Neural cell (in vitro differentiated cells): ENCODE data around the gene ADAMTSL2. TPM values are rescaled to one million over a fixed set of nuclear protein-coding genes. Genes with fewer than 3 reads are reported as not detected.

Experiments used
- H2AFZ ChIP-seq: fragments of 200-600, 300-800 bp; sonication (generic), shearing (Covaris generic); 2 replicates; pipeline ENCODE4 v1.6.0; 2014; ENCODE audit warnings: low read depth, mild to moderate bottlenecking, antibody characterized with exemption, low read length, moderate library complexity
- H3F3A ChIP-seq: fragments of 200-600 bp; shearing (Covaris generic); 2 replicates; pipeline ENCODE4 v1.6.1; 2016; ENCODE audit warnings: mild to moderate bottlenecking, moderate library complexity, mixed read lengths, antibody characterized with exemption, low read length; ENCODE audit not compliant: insufficient read depth, poor library complexity, severe bottlenecking
- H3K27ac ChIP-seq: fragments of 200-600, 300-800 bp; sonication (generic), shearing (Covaris generic); 2 replicates; pipeline ENCODE4 v1.5.1; 2014; ENCODE audit warnings: mild to moderate bottlenecking, low read length, moderate library complexity
- H3K27me3 ChIP-seq: fragments of 300-800, 200-600 bp; sonication (generic), shearing (Covaris generic); 2 replicates; pipeline ENCODE4 v1.6.0; 2014; ENCODE audit warnings: mild to moderate bottlenecking, low read depth, low read length, moderate library complexity; ENCODE audit not compliant: insufficient read depth
- H3K36me3 ChIP-seq: fragments of 300-800, 200-600 bp; sonication (generic), shearing (Covaris generic); 2 replicates; pipeline ENCODE4 v1.5.1; 2014; ENCODE audit warnings: mild to moderate bottlenecking, antibody characterized with exemption, low read length, moderate library complexity; ENCODE audit not compliant: insufficient read depth
- H3K4me2 ChIP-seq: fragments of 300-800, 200-600 bp; sonication (generic), shearing (Covaris generic); 2 replicates; pipeline ENCODE4 v1.6.0; 2014; ENCODE audit warnings: mild to moderate bottlenecking, low read length
- H3K4me3 ChIP-seq: fragments of 300-800, 200-600 bp; sonication (generic), shearing (Covaris generic); 2 replicates; pipeline ENCODE4 v1.5.1; 2014; ENCODE audit warnings: mild to moderate bottlenecking, low read length, moderate library complexity
- H3K79me2 ChIP-seq: fragments of 200-600 bp; shearing (Covaris generic); replicated peaks from 2 replicates; pipeline ENCODE4 v1.6.0; 2014; ENCODE audit warnings: mild to moderate bottlenecking, low read length, moderate library complexity; ENCODE audit not compliant: insufficient read depth
- H3K9ac ChIP-seq: fragments of 300-800, 200-600 bp; sonication (generic), shearing (Covaris generic); 2 replicates; pipeline ENCODE4 v1.6.1; 2016; ENCODE audit warnings: mild to moderate bottlenecking, low read length, mixed read lengths
- H3K9me2 ChIP-seq: fragments of 200-600 bp; shearing (Covaris generic); 2 replicates; pipeline ENCODE4 v1.6.1; 2016; ENCODE audit warnings: mild to moderate bottlenecking, low read length, mixed read lengths; ENCODE audit not compliant: insufficient read depth
- H3K9me3 ChIP-seq: fragments of 200-600, 300-800 bp; sonication (generic), shearing (Covaris generic); 2 replicates; pipeline ENCODE4 v1.6.1; 2016; ENCODE audit warnings: mild to moderate bottlenecking, mixed run types, low read length, moderate library complexity, mixed read lengths
- H4K20me1 ChIP-seq: fragments of 200-600 bp; shearing (Covaris generic); 2 replicates; pipeline ENCODE4 v1.6.1; 2016; ENCODE audit warnings: mild to moderate bottlenecking, mixed run types; ENCODE audit not compliant: insufficient read depth
- CTCF ChIP-seq: fragments of 450-650 bp; IDR thresholded peaks from 2 replicates; pipeline ENCODE4 v1.5.1; 2014; ENCODE audit warnings: antibody characterized with exemption, mild to moderate bottlenecking, moderate library complexity; ENCODE audit not compliant: poor library complexity, severe bottlenecking
- EP300 ChIP-seq: fragments of 450-650 bp; conservative IDR thresholded peaks from 2 replicates; pipeline ENCODE4 v1.6.1; 2014; ENCODE audit warnings: antibody characterized with exemption, mild to moderate bottlenecking, moderate library complexity; ENCODE audit not compliant: poor library complexity, severe bottlenecking
- EZH2 ChIP-seq: fragments of 200-600, 300-800 bp; shearing (Covaris generic), sonication (generic); IDR thresholded peaks from 2 replicates; pipeline ENCODE4 v1.6.1; 2014; ENCODE audit warnings: antibody characterized with exemption, low read length, borderline replicate concordance, mild to moderate bottlenecking; ENCODE audit not compliant: insufficient read depth, poor library complexity, severe bottlenecking
- MXI1 ChIP-seq: fragments of 450-650 bp; conservative IDR thresholded peaks from 2 replicates; pipeline ENCODE4 v1.6.1; 2014; ENCODE audit warnings: antibody characterized with exemption, mild to moderate bottlenecking; ENCODE audit not compliant: poor library complexity, severe bottlenecking
- POLR2AphosphoS5 ChIP-seq: IDR thresholded peaks from 2 replicates; pipeline ENCODE4 v1.6.1; 2012
- RAD21 ChIP-seq: fragments of 450-650 bp; conservative IDR thresholded peaks from 2 replicates; pipeline ENCODE4 v1.6.1; 2014; ENCODE audit warnings: antibody characterized with exemption, mild to moderate bottlenecking, moderate library complexity
- REST ChIP-seq: IDR thresholded peaks from 2 replicates; pipeline ENCODE4 v1.6.1; 2012; ENCODE audit warnings: borderline replicate concordance
- SMC3 ChIP-seq: fragments of 450-650 bp; conservative IDR thresholded peaks from 2 replicates; pipeline ENCODE4 v1.6.1; 2014; ENCODE audit warnings: antibody characterized with exemption, mild to moderate bottlenecking, moderate library complexity; ENCODE audit not compliant: poor library complexity
- TAF1 ChIP-seq: IDR thresholded peaks from 2 replicates; pipeline ENCODE4 v1.6.1; 2012; ENCODE audit warnings: low read depth
- polyA plus RNA-seq: library from polyadenylated mRNA; depleted of rRNA; stranded (reverse); fragments of >200 nt; gene quantifications from 2 replicates; pipeline ENCODE4 v1.2.3, GENCODE V29; 2014

Gene ADAMTSL2
- polyA plus RNA-seq, 1 donor from 2014 or later, result 0.85 TPM

DNA sequence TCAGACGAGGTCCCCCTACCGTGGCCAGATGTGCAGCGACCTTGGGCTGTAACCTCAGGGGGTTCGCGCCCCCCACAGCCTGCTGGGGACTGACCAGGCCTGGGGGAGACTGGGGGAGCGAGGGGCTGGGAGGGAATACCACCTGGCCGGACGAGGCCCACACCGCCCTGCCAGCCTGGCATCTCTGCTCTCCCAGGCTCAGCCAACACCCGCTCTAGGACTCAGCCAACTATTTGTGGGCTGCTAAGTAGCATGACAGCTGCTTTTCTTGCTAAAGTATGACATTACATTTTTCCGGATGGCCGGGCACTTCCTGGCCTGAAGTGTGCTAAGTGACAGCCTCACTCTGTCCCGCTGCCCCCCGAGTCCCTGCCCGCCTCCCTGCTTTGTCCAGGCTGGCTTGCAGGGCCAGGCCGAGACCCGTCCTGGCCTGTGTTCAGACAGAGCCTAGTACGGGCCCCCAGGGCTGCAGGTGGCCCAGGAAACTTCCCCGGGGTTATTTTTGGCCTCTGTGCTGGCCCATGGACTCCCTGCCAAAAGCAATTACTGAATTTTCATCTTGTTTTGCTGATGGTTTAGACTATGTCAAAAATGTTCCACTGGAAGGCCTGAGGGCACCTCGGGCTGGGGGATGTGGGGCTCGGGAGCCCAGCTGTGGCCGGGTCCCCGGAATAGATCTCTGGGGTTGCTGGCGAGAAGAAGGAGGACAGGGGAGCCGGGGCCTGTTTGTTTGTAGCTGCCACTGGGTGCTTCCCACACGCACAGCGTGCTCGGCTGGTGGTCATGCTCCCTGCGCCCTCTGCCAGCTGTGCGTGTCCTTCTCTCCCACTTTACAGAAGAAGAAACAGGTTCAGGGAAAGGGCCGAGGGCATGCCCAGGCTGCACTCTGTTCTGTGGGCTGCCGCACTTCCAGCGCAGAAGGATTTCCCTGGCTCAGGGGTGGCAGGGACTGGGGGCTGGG lies 42.2 kb upstream of the ADAMTSL2 start:
- Histone ChIP-seq H3K9me3 (no peaks in the 10 kb centered on the region), H4K20me1 (no peaks in the 10 kb centered on the region), H3K9me2 (no peaks in the 10 kb centered on the region), H3K27ac (no peak overlapping the region), H3K79me2 (no peaks in the 10 kb centered on the region), H3F3A (no peaks in the 10 kb centered on the region), H3K4me2 (no peak overlapping the region), H3K36me3 (no peaks in the 10 kb centered on the region), H3K9ac (no peak overlapping the region), H3K27me3 (no peaks in the 10 kb centered on the region), H3K4me3 (no peak overlapping the region), H2AFZ (no peak overlapping the region)
- no peak for TF ChIP-seq CTCF
- no peak for TF ChIP-seq EP300
- no peak for TF ChIP-seq EZH2
- no peak for TF ChIP-seq RAD21
- no peak for TF ChIP-seq POLR2AphosphoS5
- no peak for TF ChIP-seq MXI1
- no peak for TF ChIP-seq SMC3
- TF ChIP-seq TAF1, result no peak

DNA sequence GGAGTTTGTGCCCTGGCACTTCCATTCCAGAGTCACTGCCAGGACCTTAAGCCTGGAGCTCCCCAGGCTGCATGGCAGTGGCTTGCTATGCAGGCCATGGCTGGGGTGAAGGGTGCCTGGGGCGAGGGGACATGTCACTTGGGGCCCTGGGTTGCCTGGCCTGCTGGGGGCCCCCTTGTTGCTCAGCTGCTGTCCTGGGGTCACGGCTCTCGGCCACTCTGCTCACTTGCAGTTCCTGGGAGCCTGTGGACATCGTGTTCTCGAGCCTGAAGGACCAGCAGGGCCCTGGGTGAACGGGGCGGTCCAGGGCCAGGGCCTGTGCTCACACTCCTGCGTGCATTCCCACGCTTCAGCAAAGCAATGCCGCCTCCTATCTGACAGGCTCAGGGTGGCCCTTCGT lies 41.1 kb upstream of the ADAMTSL2 start:
- no peak overlapping the region for H3K9ac ChIP-seq
- H3K36me3 ChIP-seq, result no peaks in the 10 kb centered on the region
- H3K27ac ChIP-seq, result no peak overlapping the region
- no peaks in the 10 kb centered on the region for H3K9me3 ChIP-seq
- no peaks in the 10 kb centered on the region for H3F3A ChIP-seq
- no peaks in the 10 kb centered on the region for H3K79me2 ChIP-seq
- H3K4me3 ChIP-seq, result no peak overlapping the region
- H3K4me2 ChIP-seq, result no peak overlapping the region
- H3K9me2 ChIP-seq, result no peaks in the 10 kb centered on the region
- no peaks in the 10 kb centered on the region for H4K20me1 ChIP-seq
- TF ChIP-seq MXI1 (no peak), TAF1 (no peak), CTCF (no peak), RAD21 (no peak), POLR2AphosphoS5 (no peak), EP300 (no peak), REST (no peak), SMC3 (no peak), EZH2 (no peak)
- H3K27me3 ChIP-seq, result no peaks in the 10 kb centered on the region
- H2AFZ ChIP-seq, result no peak overlapping the region
